ENCODE measurements around the gene EIF4G2.

The EIF4G2 gene

DNA sequence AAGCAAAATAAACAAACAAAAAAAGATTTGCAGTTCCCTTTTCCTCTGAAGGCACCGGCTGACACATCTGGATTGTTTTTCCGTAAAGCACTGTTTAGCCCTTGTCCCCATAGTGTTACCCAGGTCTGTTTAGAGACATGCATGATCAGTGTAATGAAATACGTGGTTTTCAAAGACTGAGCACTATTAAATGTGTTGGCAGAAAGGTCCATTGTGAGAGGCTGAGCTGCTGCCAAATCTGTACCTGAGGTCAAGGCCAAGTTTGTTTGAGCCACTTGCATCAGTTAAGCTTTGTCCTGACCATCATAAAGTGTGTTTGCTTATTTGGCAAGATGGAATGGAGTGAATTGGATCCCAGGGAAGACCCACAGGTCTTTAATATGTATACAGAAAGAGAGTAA lies 31.3 kb downstream of the EIF4G2 start:
- no peak for DNase-seq (ENCODE audit: low read depth in 3 of 3)

DNA sequence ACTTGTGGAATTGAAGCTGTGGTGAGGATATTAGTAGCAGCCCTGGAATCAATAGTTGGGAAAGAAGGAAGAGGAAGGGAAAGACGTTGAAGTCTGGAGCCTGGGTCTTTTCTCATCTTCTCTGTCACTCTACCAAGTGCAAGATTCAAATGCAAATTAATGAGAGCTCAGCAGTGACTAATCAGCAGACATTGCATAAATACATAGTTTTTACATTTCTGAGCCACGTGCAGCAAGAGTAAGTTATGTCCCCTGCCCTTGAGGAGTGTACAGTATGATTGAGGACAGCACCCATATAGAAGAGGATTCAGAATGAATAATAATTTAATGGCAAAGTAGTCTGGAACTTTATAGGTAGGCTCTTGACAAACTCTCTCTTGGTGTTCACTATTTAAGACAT lies 33.9 kb downstream of the EIF4G2 start:
- no peak for DNase-seq (ENCODE audit: low read depth in 3 of 3)

DNA sequence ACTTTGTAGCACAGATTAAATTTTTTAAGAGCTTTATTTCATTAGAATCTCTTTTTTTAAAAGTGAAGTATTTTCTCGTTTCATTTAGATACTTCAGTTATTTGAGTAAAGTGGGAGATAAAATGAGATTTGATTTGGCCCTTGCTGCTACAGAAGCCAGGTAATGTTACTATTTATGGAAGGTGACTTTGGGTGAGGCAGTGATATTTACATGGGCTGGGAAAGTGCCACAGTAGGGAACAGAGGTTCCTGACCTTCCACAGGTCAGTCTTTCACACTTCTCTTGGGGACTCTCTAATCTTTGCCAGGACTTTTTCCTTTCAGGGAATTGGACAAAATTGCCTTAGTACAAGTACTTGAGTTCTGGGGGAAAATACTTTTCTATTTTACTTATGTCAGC lies 37.3 kb downstream of the EIF4G2 start:
- no peak for DNase-seq (ENCODE audit: low read depth in 3 of 3)

DNA sequence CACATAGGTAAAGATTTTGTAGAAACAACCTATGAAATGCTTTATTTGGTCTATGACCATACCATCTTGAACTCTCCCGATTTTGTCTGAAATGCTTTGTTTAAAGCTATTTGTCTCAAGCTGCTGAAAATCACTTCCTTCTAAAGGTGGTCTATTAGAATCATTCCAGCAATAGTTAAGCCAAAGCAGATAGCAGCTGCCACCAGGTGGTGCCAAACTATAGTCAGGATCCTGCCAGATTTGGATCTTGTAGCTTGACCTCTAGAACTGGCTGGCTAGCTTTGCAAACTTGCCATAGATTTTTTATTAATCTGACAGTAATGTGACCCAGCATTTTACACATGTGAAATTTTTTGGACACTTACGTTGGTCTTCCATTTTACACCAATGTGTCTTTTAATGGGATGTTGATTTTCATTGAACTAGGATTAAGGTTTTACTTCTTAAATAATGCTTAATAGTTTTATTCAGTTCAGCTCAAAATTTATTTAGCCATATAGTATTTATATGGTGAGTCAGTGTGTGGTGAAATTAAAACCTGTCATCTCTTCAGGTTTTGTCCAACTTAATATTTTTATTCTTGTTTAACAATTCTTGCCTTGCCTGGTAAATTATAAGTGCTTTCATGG lies 38.0 kb downstream of the EIF4G2 start:
- no peak for DNase-seq (ENCODE audit: low read depth in 3 of 3)

DNA sequence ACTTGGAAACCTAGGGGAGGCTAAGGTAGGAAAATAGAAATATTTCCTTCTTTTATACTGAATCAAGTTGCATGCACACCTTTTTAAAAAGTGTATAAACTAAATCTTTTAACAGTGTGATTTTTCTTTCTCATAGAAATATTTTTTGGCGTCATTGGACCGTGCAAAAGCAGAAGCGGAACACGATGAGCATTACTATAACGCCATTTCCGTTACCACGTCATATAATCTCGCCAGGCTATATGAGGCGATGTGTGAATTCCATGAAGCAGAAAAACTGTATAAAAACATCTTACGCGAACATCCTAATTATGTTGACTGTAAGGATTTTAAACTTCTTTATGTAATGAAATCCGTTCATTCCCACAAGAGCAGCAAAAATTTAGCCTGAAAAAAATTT lies 44.3 kb downstream of the EIF4G2 start:
- DNase-seq (ENCODE audit: low read depth in 3 of 3), result no peak

DNA sequence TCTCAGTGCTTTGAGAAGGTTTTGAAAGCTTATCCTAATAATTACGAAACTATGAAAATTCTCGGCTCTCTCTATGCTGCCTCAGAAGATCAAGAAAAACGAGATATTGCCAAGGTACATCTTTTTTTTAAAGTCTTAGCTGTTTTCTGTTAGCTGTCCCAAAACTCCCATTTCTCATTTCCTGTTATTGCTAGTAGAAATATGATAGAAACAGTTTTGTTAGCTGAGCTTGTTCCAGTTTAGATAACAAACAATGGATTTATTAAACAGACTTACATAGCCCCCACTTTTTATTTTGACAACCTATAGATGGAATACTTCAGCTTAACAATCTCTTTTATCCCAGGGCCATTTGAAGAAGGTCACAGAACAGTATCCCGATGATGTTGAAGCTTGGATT lies 45.0 kb downstream of the EIF4G2 start:
- DNase-seq (ENCODE audit: low read depth in 3 of 3), result no peak

DNA sequence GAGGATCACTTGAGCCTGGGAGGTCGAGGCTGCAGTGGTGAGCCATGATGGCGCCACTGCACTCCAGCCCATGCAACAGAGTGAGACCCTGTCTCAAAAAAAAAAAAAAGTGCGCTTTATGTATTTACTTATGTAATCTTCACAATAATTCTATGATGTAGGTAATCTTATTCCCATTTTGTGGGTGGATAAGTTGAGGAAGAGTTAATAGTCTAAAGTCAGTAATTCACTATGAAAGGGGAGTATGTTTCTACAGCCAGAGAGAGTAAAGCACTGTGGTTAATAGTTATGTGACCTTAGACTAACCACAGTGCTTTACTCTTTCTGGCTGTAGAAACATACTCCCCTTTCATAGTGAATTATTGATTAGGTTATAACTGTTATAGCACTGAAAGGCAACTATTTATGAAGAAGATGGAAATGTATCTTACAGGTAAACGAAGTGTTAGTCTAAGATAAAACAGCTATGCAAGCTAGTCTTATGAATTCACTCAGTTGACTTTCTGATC lies 45.8 kb downstream of the EIF4G2 start:
- DNase-seq (ENCODE audit: low read depth in 3 of 3), result no peak

DNA sequence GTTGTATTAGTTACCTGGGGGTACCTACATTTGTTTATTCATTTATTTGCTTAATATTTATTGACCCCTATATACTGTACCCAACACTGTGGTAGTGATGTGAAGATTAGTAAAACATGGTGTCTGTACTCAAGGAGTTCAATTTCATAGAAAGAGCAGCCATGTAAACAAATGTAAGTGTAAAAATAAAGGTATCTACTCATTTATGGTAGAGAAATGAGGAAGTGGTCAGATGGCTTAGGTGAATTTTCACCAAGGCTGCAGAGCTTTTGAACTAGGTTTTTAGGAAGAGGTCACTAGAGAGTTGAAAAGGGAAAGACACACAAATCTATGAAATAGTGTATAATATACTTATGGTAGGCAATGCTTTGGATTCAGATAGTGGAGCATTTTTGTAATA lies 46.5 kb downstream of the EIF4G2 start:
- no peak for DNase-seq (ENCODE audit: low read depth in 3 of 3)

DNA sequence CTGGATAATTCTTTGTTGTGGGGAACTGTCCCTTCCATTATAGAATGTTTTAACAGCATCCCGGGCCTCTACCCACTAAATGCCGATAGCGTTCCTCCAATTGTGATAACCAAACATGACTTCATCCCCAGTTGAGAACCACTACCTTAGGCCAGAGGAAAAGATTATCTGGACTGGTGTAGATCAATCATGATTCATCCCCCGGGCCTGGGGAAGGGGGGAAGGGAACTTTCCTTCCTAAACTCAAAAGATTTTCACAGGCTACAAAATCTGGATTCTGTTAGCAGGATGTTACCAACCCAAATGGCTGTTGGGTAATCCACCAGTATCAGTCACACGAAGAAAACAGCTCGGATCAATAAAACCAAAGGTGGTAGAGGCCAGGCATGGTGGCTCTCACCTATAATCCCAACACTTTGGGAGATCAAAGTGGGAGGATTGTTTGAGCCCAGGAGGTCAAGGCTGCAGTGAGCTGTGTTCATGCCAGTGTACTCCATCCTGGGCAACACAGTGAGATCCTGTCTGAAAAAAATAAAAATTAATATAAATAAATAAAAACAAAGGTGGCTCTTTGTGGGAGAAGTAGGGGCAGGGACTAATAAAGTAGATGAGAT lies 47.5 kb downstream of the EIF4G2 start:
- no peak for DNase-seq (ENCODE audit: low read depth in 3 of 3)

DNA sequence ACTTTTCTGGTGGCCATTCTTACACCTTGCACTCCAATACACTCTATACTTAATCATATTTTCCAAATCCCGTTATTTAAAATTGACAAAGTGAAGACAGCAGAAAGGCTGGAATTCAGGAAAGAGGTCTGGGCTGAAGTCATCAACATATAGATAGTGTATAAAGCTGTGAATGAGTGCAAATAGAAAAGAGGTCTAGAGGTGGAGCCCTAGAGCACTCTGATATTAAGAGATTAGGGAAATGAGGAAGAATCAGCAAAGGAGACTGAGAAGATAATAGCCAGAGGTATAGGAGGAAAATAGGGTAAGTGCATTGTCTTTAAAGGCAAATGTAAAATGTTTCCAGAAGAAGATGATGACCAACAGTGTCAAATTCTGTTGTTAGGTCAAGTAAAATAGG lies 49.8 kb downstream of the EIF4G2 start:
- no peak for DNase-seq (ENCODE audit: low read depth in 3 of 3)

DNA sequence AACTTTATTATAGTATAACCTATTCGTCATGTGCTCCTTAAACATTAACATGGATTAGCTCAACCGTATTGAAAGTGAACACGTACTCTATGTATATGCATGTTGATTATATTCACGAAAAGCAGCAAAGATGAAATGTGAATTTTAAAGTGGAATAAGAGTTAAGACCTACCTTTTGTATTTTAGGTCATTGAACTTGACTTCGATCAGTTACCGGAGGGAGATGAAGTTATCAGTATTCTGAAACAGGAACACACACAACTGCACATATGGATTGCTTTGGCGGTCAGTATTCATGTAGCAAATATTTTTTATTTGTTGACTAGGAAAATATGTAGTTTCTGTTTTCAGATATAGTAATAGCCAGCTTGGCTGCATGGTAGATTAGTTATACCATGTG lies 56.2 kb downstream of the EIF4G2 start:
- DNase-seq (ENCODE audit: low read depth in 3 of 3), result no peak

DNA sequence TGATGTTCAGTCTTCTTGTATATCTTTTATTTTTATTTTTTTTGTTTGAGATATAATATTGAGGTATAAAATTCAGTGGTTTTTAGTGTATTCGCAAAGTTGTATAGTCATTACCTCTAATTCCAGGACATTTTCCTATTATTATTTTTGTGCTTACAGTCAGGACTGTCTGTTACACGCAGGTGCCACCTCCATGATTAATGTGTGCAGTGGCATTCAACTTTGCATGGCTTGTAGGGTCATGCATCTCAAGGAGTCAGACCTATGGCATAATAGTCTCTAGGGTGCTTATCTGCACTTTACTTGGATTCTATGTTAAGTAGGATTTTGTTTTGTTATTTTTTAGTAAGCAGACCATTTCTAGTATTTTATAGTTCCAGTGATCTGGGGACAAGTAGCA lies 56.7 kb downstream of the EIF4G2 start:
- no peak for DNase-seq (ENCODE audit: low read depth in 3 of 3)

DNA sequence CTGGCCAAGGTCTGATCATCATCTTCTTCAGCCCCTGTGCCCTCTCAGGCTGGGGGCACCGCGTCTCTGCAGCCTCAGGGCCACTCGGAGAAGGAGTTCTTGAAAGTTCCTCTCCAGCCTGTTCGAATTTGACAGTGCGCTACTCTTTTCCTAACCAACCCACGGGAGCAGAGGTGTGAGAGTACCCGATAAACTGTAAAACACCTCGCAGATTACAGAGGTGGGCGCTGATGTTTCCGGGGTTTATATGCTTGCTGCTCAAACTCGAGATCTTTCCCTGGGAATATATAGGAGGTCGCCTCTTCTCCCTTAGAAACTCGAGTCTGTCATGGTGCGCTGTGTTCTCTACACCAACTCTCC lies 57.2 kb downstream of the EIF4G2 start:
- no peak for DNase-seq (ENCODE audit: low read depth in 3 of 3)

DNA sequence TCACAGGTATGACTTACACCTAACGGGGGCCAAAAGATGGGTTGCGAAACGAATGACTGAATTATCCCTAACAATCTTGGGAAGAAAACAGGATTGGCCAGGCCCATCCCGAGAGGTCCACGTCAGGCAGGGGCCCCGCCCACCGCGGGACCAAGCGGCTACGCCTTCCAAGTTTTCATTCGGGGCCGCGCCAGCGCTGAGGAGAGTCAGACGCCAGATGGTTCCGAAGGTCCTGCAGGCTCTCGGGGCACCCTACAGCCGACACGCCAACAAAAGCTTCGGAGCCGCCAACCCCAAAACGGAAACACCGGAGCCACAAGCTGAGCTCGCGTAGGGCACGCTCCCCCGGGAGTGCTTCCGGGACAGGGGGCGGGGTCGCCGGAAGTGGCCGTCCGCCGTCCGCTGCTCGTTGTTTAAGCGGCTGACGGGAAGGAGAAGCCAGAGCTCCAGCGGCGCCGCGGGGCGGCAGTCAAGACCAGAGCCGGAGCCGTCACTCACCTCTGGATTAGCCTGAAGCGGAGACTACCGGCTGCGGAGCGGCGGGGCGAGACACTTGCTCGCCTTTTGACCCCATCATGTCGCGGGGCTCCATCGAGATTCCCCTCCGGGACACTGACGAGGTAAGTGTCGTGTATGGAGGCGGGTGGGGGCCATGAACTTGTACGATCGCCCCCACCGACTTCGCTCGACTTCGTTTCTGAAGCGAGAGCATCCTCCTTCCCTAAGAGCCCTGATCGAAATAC lies 57.7 kb downstream of the EIF4G2 start, which contains the start of gene CTR9:
Gene CTR9 (plus strand): TSS at position 409 of the 743 bp plus-strand sequence. CDS start 167 bp downstream, at position 576.
- DNase-seq (ENCODE audit: low read depth in 3 of 3), result peak; percentile 76 to 86 (median 78)

DNA sequence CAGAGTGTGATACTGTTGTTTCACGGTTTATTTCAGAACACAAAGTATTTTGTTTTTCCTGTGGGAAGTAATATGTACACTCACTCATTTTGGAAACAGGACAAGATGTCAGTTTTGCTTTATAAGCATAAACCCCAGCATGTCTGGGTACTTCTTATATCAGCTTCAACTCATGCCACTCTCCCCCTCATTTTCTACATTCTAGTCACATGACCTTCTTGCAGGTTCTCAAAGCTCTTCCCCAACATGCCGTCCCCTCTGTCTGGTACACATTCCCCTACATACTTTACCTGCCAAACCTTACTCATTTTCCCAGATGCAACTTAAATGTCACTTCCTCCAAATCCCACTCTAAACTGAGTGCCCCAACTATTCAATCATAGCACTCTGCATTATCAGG lies 59.2 kb downstream of the EIF4G2 start:
- no peak for DNase-seq (ENCODE audit: low read depth in 3 of 3)

DNA sequence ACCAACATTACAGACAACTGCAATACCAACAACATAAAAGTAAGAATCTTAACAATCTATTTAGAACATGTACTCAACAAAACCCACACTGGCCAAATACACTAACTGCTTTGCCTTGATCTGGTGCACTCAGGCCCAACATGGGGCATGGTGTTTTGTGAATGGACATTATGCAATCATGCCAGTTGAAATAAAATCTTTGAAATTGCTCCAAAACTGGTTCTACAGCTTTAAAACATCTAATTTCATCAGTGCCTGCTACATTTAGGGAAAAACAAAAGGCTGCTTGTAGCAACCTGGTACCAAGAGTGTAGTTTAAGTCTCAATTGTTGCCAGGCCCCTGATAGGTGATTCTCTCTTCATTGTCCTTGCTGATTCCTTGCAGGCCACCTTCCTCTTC lies 61.0 kb downstream of the EIF4G2 start:
- no peak for DNase-seq (ENCODE audit: low read depth in 3 of 3)

All from stimulated activated CD4-positive, alpha-beta T cell treated with anti-CD3 and anti-CD28 coated beads, TNF-alpha, amount 100 ng/mL, for 4 hours (primary cell).